GM18909 (cell line): Measurements from ENCODE around the gene ZNF442.
"Not testable (repeated sequence)": the region's sequence is repeated elsewhere in the genome, so short reads cannot be mapped to it uniquely, and the experiment has no call there.

Experiments used
- ATAC-seq: cut with Tn5 transposase; IDR thresholded peaks from one replicate; pipeline ENCODE4 v1.9.1; 2021; ENCODE audit warnings: mild to moderate bottlenecking; ENCODE audit not compliant: unreplicated experiment, poor library complexity

Gene ZNF442

GRCh38 chr19:12331211-12331941 is 34.1 kb downstream of the ZNF442 start:
- peak; percentile 33 for ATAC-seq

DNA sequence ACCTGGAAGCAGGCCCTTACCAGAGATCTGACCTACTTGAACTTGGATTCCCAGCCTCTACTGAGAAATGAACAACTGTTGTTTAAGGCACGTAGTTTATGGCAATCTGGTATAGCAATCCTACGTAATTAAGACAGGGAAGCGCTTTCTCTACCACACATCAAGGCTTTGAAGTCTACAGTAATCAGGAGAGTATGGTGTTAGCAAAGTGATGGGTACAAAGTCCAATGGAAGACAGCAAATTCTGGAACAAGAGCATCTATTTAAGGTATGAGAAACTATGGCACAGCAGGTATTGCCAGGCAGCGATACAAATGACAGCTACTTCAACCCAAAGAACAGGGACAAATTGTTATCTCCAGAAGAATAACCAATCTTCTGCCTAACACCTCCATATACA is 35.1 kb downstream of the ZNF442 start:
- no peak for ATAC-seq

GRCh38 chr19:12325690-12326089 is 39.8 kb downstream of the ZNF442 start:
- no peak for ATAC-seq

GRCh38 chr19:12318782-12319413 is 46.6 kb downstream of the ZNF442 start:
- ATAC-seq, result no peak

GRCh38 chr19:12314553-12314952 is 50.9 kb downstream of the ZNF442 start:
- no peak for ATAC-seq

DNA sequence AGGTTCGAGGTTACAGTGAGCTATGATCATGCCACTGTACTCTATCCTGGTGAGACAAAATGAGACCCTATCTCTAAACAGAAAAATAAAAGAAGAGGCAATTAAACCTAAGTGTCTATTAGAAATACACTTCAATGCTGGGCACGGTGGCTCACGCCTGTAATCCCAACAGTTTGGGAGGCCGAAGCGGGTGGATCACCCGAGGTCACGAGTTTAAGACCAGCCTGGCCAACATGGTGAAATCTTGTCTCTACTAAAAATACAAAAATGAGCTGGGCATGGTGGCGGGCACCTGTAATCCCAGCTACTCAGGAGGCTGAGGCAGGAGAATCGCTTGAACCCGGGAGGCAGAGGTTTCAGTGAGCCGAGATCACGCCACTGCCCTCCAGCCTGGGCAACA is 56.6 kb downstream of the ZNF442 start:
- ATAC-seq, result not testable (repeated sequence)
